Measurements from ENCODE around the gene AS3MT.

The AS3MT gene

DNA sequence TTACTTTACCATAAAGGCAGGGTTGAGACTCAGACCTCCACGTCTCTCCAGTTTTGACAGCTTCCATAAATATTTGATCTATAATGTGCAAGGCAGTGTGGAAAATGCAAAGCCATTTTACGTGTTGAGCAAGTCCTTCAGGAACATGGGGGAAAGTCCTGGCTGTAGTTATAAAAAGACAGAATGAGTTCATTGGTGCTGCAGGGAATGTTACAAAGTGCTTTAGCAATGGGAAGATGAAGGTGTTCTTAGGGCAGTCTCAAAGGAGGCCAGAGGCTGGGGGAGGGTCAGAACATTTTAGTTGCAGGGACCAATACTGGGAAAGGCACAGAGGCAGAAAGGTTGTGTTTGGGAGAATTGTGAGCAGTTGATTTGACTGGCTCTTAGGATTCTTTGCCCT lies 76.7 kb downstream of the AS3MT start:
- H3K4me2 ChIP-seq (ENCODE audit: low read length), result no peak overlapping the region
- no peaks in the 10 kb centered on the region for H3F3A ChIP-seq (ENCODE audit: insufficient read depth, low read length)
- H3K9ac ChIP-seq (ENCODE audit: low read length), result no peak overlapping the region
- no peaks in the 10 kb centered on the region; the same call in 1 of the 2 replicates for H3K36me3 ChIP-seq (ENCODE audit: insufficient read depth, low read length)
- no peak overlapping the region for H2AFZ ChIP-seq (ENCODE audit: low read length)
- no peak overlapping the region for H3K27ac ChIP-seq (ENCODE audit: low read depth, low read length, poor library complexity, severe bottlenecking)
- no peaks in the 10 kb centered on the region for H3K4me1 ChIP-seq (ENCODE audit: insufficient read depth, low read length, severe bottlenecking)
- no peaks in the 10 kb centered on the region for H3K9me3 ChIP-seq (ENCODE audit: low read length)
- no peaks in the 10 kb centered on the region for H3K9me2 ChIP-seq (ENCODE audit: low read depth, low read length)
- no peak overlapping the region for H3K4me3 ChIP-seq (ENCODE audit: low read depth, low read length, poor library complexity, severe bottlenecking)
- H3K27me3 ChIP-seq (ENCODE audit: insufficient read depth, low read length), result no peaks in the 10 kb centered on the region
- TF ChIP-seq, protein P1, sequence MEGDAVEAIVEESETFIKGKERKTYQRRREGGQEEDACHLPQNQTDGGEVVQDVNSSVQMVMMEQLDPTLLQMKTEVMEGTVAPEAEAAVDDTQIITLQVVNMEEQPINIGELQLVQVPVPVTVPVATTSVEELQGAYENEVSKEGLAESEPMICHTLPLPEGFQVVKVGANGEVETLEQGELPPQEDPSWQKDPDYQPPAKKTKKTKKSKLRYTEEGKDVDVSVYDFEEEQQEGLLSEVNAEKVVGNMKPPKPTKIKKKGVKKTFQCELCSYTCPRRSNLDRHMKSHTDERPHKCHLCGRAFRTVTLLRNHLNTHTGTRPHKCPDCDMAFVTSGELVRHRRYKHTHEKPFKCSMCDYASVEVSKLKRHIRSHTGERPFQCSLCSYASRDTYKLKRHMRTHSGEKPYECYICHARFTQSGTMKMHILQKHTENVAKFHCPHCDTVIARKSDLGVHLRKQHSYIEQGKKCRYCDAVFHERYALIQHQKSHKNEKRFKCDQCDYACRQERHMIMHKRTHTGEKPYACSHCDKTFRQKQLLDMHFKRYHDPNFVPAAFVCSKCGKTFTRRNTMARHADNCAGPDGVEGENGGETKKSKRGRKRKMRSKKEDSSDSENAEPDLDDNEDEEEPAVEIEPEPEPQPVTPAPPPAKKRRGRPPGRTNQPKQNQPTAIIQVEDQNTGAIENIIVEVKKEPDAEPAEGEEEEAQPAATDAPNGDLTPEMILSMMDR (IDR thresholded peaks at IDR 0.05; ENCODE audit: low read length), result no peak
- TF ChIP-seq EZH2 (IDR thresholded peaks at IDR 0.05; ENCODE audit: borderline replicate concordance, low read length), result no peak
- H4K20me1 ChIP-seq (ENCODE audit: insufficient read depth, low read length), result no peaks in the 10 kb centered on the region
- no peaks in the 10 kb centered on the region for H3K79me2 ChIP-seq (ENCODE audit: insufficient read depth, low read length)

DNA sequence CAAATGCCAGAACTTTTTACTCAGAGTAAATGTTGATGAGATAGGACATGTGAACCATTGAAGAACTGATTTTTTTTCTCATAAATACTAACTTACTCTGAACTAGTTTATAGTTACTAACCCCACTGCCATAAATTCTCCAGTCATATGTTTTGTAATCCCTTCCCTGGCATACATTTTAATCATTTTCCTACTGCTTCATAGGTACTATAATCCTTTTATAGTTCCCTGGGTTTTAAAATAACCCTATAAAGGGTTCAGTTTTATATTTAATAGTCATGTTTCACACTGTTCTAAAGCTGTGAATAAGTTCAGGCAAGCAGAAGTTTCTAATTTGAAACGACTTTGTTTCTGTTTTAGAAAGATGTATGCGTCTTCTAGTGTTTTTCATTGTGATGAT lies 77.7 kb downstream of the AS3MT start:
- H3K4me2 ChIP-seq (ENCODE audit: low read length), result no peak overlapping the region
- H3K4me1 ChIP-seq (ENCODE audit: insufficient read depth, low read length, severe bottlenecking), result no peaks in the 10 kb centered on the region
- no peaks in the 10 kb centered on the region for H4K20me1 ChIP-seq (ENCODE audit: insufficient read depth, low read length)
- no peaks in the 10 kb centered on the region for H3K36me3 ChIP-seq (ENCODE audit: insufficient read depth, low read length)
- H3K9me2 ChIP-seq (ENCODE audit: low read depth, low read length), result no peaks in the 10 kb centered on the region
- no peak overlapping the region for H2AFZ ChIP-seq (ENCODE audit: low read length)
- no peaks in the 10 kb centered on the region for H3K9me3 ChIP-seq (ENCODE audit: low read length)
- H3K27ac ChIP-seq (ENCODE audit: low read depth, low read length, poor library complexity, severe bottlenecking), result no peak overlapping the region
- H3K9ac ChIP-seq (ENCODE audit: low read length), result no peak overlapping the region
- TF ChIP-seq, protein P1 (IDR thresholded peaks at IDR 0.05; ENCODE audit: low read length), result no peak
- TF ChIP-seq EZH2 (IDR thresholded peaks at IDR 0.05; ENCODE audit: borderline replicate concordance, low read length), result no peak
- no peaks in the 10 kb centered on the region for H3K27me3 ChIP-seq (ENCODE audit: insufficient read depth, low read length)
- H3F3A ChIP-seq (ENCODE audit: insufficient read depth, low read length), result no peaks in the 10 kb centered on the region
- H3K79me2 ChIP-seq (ENCODE audit: insufficient read depth, low read length), result no peaks in the 10 kb centered on the region
- H3K4me3 ChIP-seq (ENCODE audit: low read depth, low read length, poor library complexity, severe bottlenecking), result no peak overlapping the region

DNA sequence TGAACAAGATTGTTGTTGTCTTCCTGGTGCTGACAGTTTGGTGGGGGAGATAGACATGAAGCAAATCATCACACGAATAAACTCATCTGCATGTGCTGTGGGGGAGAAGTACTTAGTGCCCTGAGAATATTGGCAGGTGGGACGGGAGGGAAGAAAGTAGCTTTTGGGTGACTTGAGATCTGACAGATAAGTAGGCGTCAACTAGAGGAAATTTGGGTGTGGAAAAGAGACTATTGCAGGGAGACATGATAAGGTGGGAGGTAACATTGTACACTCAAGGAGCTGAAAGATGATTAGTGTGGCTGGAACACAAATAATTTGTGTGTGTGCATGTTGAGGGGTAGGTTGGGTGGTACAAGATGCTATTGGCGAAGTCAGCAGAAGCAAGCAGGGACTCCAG lies 78.9 kb downstream of the AS3MT start:
- Histone ChIP-seq H4K20me1 (ENCODE audit: insufficient read depth, low read length) (no peaks in the 10 kb centered on the region), H3K79me2 (ENCODE audit: insufficient read depth, low read length) (no peaks in the 10 kb centered on the region), H3K9me3 (ENCODE audit: low read length) (no peaks in the 10 kb centered on the region), H3K36me3 (ENCODE audit: insufficient read depth, low read length) (no peaks in the 10 kb centered on the region), H3K27ac (ENCODE audit: low read depth, low read length, poor library complexity, severe bottlenecking) (no peak overlapping the region), H3K27me3 (ENCODE audit: insufficient read depth, low read length) (no peaks in the 10 kb centered on the region), H3F3A (ENCODE audit: insufficient read depth, low read length) (no peaks in the 10 kb centered on the region), H3K9me2 (ENCODE audit: low read depth, low read length) (no peaks in the 10 kb centered on the region), H3K4me1 (ENCODE audit: insufficient read depth, low read length, severe bottlenecking) (no peaks in the 10 kb centered on the region), H3K4me2 (ENCODE audit: low read length) (no peak overlapping the region), H2AFZ (ENCODE audit: low read length) (no peak overlapping the region), H3K9ac (ENCODE audit: low read length) (no peak overlapping the region), H3K4me3 (ENCODE audit: low read depth, low read length, poor library complexity, severe bottlenecking) (no peak overlapping the region)
- TF ChIP-seq, protein P1 (IDR thresholded peaks at IDR 0.05; ENCODE audit: low read length), result no peak
- no peak for TF ChIP-seq EZH2 (IDR thresholded peaks at IDR 0.05; ENCODE audit: borderline replicate concordance, low read length)

Measured in OCI-LY1 (cell line).